HepG2 (cell line): ENCODE data around the gene THRB. TPM values are rescaled to one million over a fixed set of nuclear protein-coding genes. Genes with fewer than 3 reads are reported as not detected.

Experiments used
- ATAC-seq: fragments of 200-7000 bp; cut with Tn5 transposase; 3 replicates; pipeline ENCODE4 v1.9.1; 2020; ENCODE audit warnings: mild to moderate bottlenecking, moderate library complexity
- BruUV-seq: library from RNA; stranded (reverse); fragments of 400-500 nt; replicated peaks from 2 replicates; lab custom pipeline; 2021; lab: Mats Ljungman, UMichigan
- CTCF ChIA-PET: fragments of 300-600 bp; formaldehyde crosslinking; extraction: SDS; loops from one replicate; lab custom pipeline; 2021; ENCODE audit warnings: low total read pairs, inconsistent platforms, low intra/inter-chr PET ratio; lab: Yijun Ruan, JAX
- POLR2A ChIA-PET: fragments of 350-600 bp; sonication (Branson Sonifier 250); formaldehyde crosslinking; loops from one replicate; lab custom pipeline; 2020; ENCODE audit warnings: antibody characterized with exemption, inconsistent platforms; lab: Yijun Ruan, JAX
- DNase-seq: peaks from one replicate; pipeline ENCODE4 v3.0.0-alpha.2; 2015; ENCODE audit warnings: low spot score
- FAIRE-seq: peaks from 3 replicates; lab custom pipeline; 2011; peaks lifted over from hg19 to GRCh38; lab: Jason Lieb, UNC
- H2AFZ ChIP-seq: one replicate; pipeline ENCODE4 v1.6.1; 2011; ENCODE audit warnings: low read length, inconsistent platforms
- H3K27ac ChIP-seq: fragments of 300-600 bp; 3 replicates; pipeline ENCODE4 v1.8.0; 2011; ENCODE audit warnings: mixed run types, mild to moderate bottlenecking, mixed read lengths, low read length, inconsistent platforms; ENCODE audit not compliant: insufficient read depth; ENCODE audit errors: extremely low read length
- H3K27me3 ChIP-seq, 2 experiments: fragments of 200-600 bp in 1 of 2; 2 replicates in 1 of 2; 3 replicates in 1 of 2; pipeline versions ENCODE4 v1.6.0 to v1.8.0; 2011; ENCODE audit warnings: low read length in 2 of 2, mild to moderate bottlenecking in 2 of 2, moderate library complexity in 2 of 2, inconsistent platforms in 1 of 2; ENCODE audit not compliant: insufficient read depth in 2 of 2, control insufficient read depth in 1 of 2
- H3K36me3 ChIP-seq, 2 experiments: fragments of 200-600 bp in 1 of 2; replicated peaks in 1 of 2; 2 replicates in 1 of 2; 3 replicates in 1 of 2; pipeline versions ENCODE4 v1.5.1 to v1.8.0; 2011; ENCODE audit warnings: low read length in 2 of 2, inconsistent platforms in 1 of 2; ENCODE audit not compliant: insufficient read depth in 2 of 2, control insufficient read depth in 1 of 2
- H3K4me1 ChIP-seq: 2 replicates; pipeline ENCODE4 v1.5.1; 2012; ENCODE audit warnings: low read length, inconsistent platforms; ENCODE audit not compliant: insufficient read depth
- H3K4me2 ChIP-seq: 2 replicates; pipeline ENCODE4 v1.6.0; 2011; ENCODE audit warnings: low read depth, low read length, inconsistent platforms
- H3K4me3 ChIP-seq, 3 experiments: fragments of 200-600 bp in 1 of 3; sonication (generic), shearing (Covaris generic) in 1 of 3; replicated peaks in 1 of 3; 2 replicates each; pipeline ENCODE4 v1.5.1; 2011 to 2016; ENCODE audit warnings: low read length in 3 of 3, inconsistent platforms in 2 of 3, low read depth in 2 of 3, mild to moderate bottlenecking in 2 of 3, control low read depth in 1 of 3, mixed read lengths in 1 of 3; ENCODE audit not compliant: insufficient read depth in 1 of 3
- H3K79me2 ChIP-seq: one replicate; pipeline ENCODE4 v1.6.1; 2011; ENCODE audit warnings: low read length, inconsistent platforms; ENCODE audit not compliant: insufficient read depth
- H3K9ac ChIP-seq: 2 replicates; pipeline ENCODE4 v1.6.0; 2011; ENCODE audit warnings: mild to moderate bottlenecking, low read depth, low read length, inconsistent platforms; ENCODE audit not compliant: insufficient read depth
- H3K9me3 ChIP-seq: 2 replicates; pipeline ENCODE4 v1.5.1; 2012; ENCODE audit warnings: mild to moderate bottlenecking, low read length
- H4K20me1 ChIP-seq: 2 replicates; pipeline ENCODE4 v1.6.0; 2011; ENCODE audit warnings: inconsistent platforms, mild to moderate bottlenecking, low read length, moderate library complexity; ENCODE audit not compliant: insufficient read depth
- ETS1 ChIP-seq: sonication (generic); formaldehyde crosslinking; IDR thresholded peaks from 2 replicates; pipeline ENCODE4 v1.4.0; 2020; ENCODE audit warnings: missing genetic modification reagents
- IKZF5 ChIP-seq: IDR thresholded peaks from 2 replicates; pipeline ENCODE4 v1.6.1; 2018; ENCODE audit warnings: missing genetic modification reagents, mild to moderate bottlenecking, missing compliant biosample characterization
- NBN ChIP-seq: fragments of 450-650 bp; conservative IDR thresholded peaks from 2 replicates; pipeline ENCODE4 v1.6.1; 2017
- ZBTB7B ChIP-seq: sonication (generic); formaldehyde crosslinking; IDR thresholded peaks from 2 replicates; pipeline ENCODE4 v1.4.0; 2020; ENCODE audit warnings: missing genetic modification reagents
- ZNF331 ChIP-seq: sonication (generic); formaldehyde crosslinking; IDR thresholded peaks from 2 replicates; pipeline ENCODE4 v1.4.0; 2020; ENCODE audit warnings: missing genetic modification reagents
- WGBS: methylation state at CpG from one replicate; pipeline ENCODE4 v1.1.6; 2017; ENCODE audit warnings: low lambda C conversion rate; 5-methylcytosine and 5-hydroxymethylcytosine counted together
- in situ Hi-C: cut with HindIII; loops from 2 replicates; pipeline ENCODE4 v1.10.0; 2017; ENCODE audit warnings: low pct_unique_long_range_greater_than_20kb; ENCODE audit not compliant: extremely low pct_ligation_motif_present
- intact Hi-C: fragments of 100-400 bp; cut with micrococcal nuclease; formaldehyde crosslinking; loops from one replicate; pipeline ENCODE4 v1.10.0; 2022; ENCODE audit not compliant: unreplicated experiment
- polyA plus RNA-seq, 8 experiments: library from polyadenylated mRNA; depleted of rRNA in 3 of 8; stranded (reverse) in 7 of 8; unstranded in 1 of 8; fragments of >200 nt; fragmentation: Illumina TruSeq in 4 of 8; extraction: Trizol in 4 of 8; gene quantifications; 2 replicates each; pipeline versions ENCODE4 v1.2.1 to v1.2.3, GENCODE V29; 2011 to 2016; ENCODE audit warnings: low read depth in 4 of 8, missing spikeins in 1 of 8, mixed read lengths in 1 of 8; ENCODE audit not compliant: insufficient read depth in 1 of 8
- total RNA-seq, 5 experiments: library from RNA; depleted of rRNA; stranded (reverse); fragments of >200 nt; fragmentation: Illumina TruSeq; extraction: Trizol; gene quantifications; 2 replicates each; pipeline ENCODE4 v1.2.3, GENCODE V29; 2016; ENCODE audit warnings: low read depth in 1 of 5

THRB gene
- total and polyA plus RNA-seq, 2 of the 13 experiments (the other 11 are each of a cell fraction or from before 2014, with no cell fraction given), result 4.7 to 22.7 TPM

- BruUV-seq, result no TSS peak
- no peak overlapping the region for H2AFZ ChIP-seq
- no peak for DNase-seq
- peaks cover 0 to 8% of the 10 kb centered on the region in 2 experiments; a peak in 2 of 5 replicates for H3K36me3 ChIP-seq
- H3K4me2 ChIP-seq, result no peak overlapping the region
- no peak overlapping the region for H3K4me3 ChIP-seq
- no peaks in the 10 kb centered on the region; the same call in 1 of the 2 replicates for H4K20me1 ChIP-seq
- ATAC-seq, result no peak
- FAIRE-seq, result no peak
- H3K4me1 ChIP-seq, result no peaks in the 10 kb centered on the region
- no peak overlapping the region for H3K9ac ChIP-seq
- in situ Hi-C loops, result no loop called here
- intact Hi-C loops, result no loop called here
- H3K27me3 ChIP-seq, result no peaks in the 10 kb centered on the region
- H3K27ac ChIP-seq, result no peak overlapping the region
- 98% methylated on average over 5 of the region's 5 CpGs for WGBS
- H3K79me2 ChIP-seq, result no peaks in the 10 kb centered on the region
- TF ChIP-seq ZBTB7B (no peak), ETS1 (CRISPR knock-in tag) (no peak)
- ChIA-PET POLR2A (no interaction called here), CTCF (no interaction called here)
- no peaks in the 10 kb centered on the region for H3K9me3 ChIP-seq
Measured at GRCh38 chr3:24296441-24297205, 198.0 kb downstream of the THRB start.

GRCh38 chr3:24294150-24294549, 200.5 kb downstream of the THRB start:
- no peak overlapping the region for H3K9ac ChIP-seq
- DNase-seq (no peak), FAIRE-seq (no peak), ATAC-seq (no peak)
- no peak overlapping the region for H3K4me2 ChIP-seq
- ChIA-PET CTCF (no interaction called here), POLR2A (no interaction called here)
- H3K4me1 ChIP-seq, result no peaks in the 10 kb centered on the region
- intact Hi-C loops, result no loop called here
- H3K4me3 ChIP-seq, result no peak overlapping the region
- H3K27me3 ChIP-seq, result no peaks in the 10 kb centered on the region
- no peaks in the 10 kb centered on the region for H3K79me2 ChIP-seq
- WGBS, result 100% methylated on average over 2 of the region's 2 CpGs
- no peaks in the 10 kb centered on the region for H3K9me3 ChIP-seq
- TF ChIP-seq IKZF5 (CRISPR knock-in tag) (no peak), NBN (no peak), ZNF331 (CRISPR knock-in tag) (peak; percentile 96)
- BruUV-seq, result no TSS peak
- no peaks in the 10 kb centered on the region for H4K20me1 ChIP-seq
- H3K36me3 ChIP-seq, result peaks cover 0 to 8% of the 10 kb centered on the region in 2 experiments; a peak in 2 of 5 replicates
- no peak overlapping the region for H2AFZ ChIP-seq
- in situ Hi-C loops, result no loop called here
- H3K27ac ChIP-seq, result no peak overlapping the region
